ENCODE data around the gene TMEM120A. TPM values are rescaled to one million over a fixed set of nuclear protein-coding genes. Genes with fewer than 3 reads are reported as not detected.
"Not testable (repeated sequence)": the region's sequence is repeated elsewhere in the genome, so short reads cannot be mapped to it uniquely, and the experiment has no call there.

Gene TMEM120A
- total RNA-seq (10 to 100 TPM; 15.2 to 38.5 (median 34.4) TPM), total RNA-seq (3.5 to 19.8 (median 11.1) reads per million in 29 experiments)
- total RNA-seq (2013), result 10.0 TPM

- ChIA-PET CTCF (no interaction called here), POLR2A (interaction anchor here in 1 of 2 donors (0.6 kb wide), 1 partner anchor 357 kb away, joined by 3 read pairs; no protein-coding TSS in a partner anchor)
- H3K4me3 Mint-ChIP-seq, result peak within 1 kb of the TSS; percentile 67 to 78 (median 76)
- Histone ChIP-seq H3K36me3 (ENCODE audit: control insufficient read depth in 2 of 2, extremely low read depth in 1 of 2, insufficient read depth in 1 of 2, low read length in 1 of 2) (no peaks in the 10 kb centered on the region), H3K27me3 (replicated peaks in 1 of 2; ENCODE audit: control insufficient read depth in 2 of 2, extremely low read depth in 1 of 2, insufficient read depth in 2 of 2, low read length in 1 of 2) (no peaks in the 10 kb centered on the region), H3K27ac (ENCODE audit: low read length) (no peak within 1 kb of the TSS), H3K4me1 (ENCODE audit: control insufficient read depth in 1 of 2, extremely low read depth in 1 of 2, insufficient read depth in 2 of 2, low read length in 2 of 2) (peaks cover 2 to 34% of the 10 kb centered on the region in 2 experiments), H3K9me3 (no peaks in the 10 kb centered on the region), H3K4me3 (ENCODE audit: control insufficient read depth in 1 of 2, extremely low read depth in 1 of 2, low read length in 1 of 2) (peak within 1 kb of the TSS; percentile 84 to 97)
- peaks cover 30 to 48% (median 44%) of the 10 kb centered on the region in 3 donors for H3K4me1 Mint-ChIP-seq
- DNase-seq (peak; percentile 83 to 97 (median 91)), ATAC-seq (replicated peaks in 1 of 4) (peak; percentile 98 to 99 (median 98))
- WGBS (ENCODE audit: insufficient coverage), result 2% methylated on average over 49 of the region's 51 CpGs
- peaks cover 8% of the 10 kb centered on the region for H3K36me3 Mint-ChIP-seq
- no peaks in the 10 kb centered on the region for H3K9me3 Mint-ChIP-seq
- no peaks in the 10 kb centered on the region for H3K27me3 Mint-ChIP-seq
- H3K27ac Mint-ChIP-seq, result peak within 1 kb of the TSS in 1 of 2 donors; percentile 19
Observed at GRCh38 chr7:75994388-75995051, at the start of gene TMEM120A. TSS of gene TMEM120A (minus strand) at chr7:75994595. CDS start at chr7:75994570, 25 bp downstream.

- Histone ChIP-seq H3K4me1 (ENCODE audit: control insufficient read depth in 1 of 2, extremely low read depth in 1 of 2, insufficient read depth in 2 of 2, low read length in 2 of 2) (peaks cover 0 to 9% of the 10 kb centered on the region in 2 experiments), H3K27ac (ENCODE audit: low read length) (no peak overlapping the region), H3K9me3 (no peaks in the 10 kb centered on the region), H3K4me3 (ENCODE audit: control insufficient read depth in 1 of 2, extremely low read depth in 1 of 2, low read length in 1 of 2) (no peak overlapping the region), H3K36me3 (ENCODE audit: control insufficient read depth in 2 of 2, extremely low read depth in 1 of 2, insufficient read depth in 1 of 2, low read length in 1 of 2) (peaks cover 0 to 8% of the 10 kb centered on the region in 2 donors), H3K27me3 (replicated peaks in 1 of 2; ENCODE audit: control insufficient read depth in 2 of 2, extremely low read depth in 1 of 2, insufficient read depth in 2 of 2, low read length in 1 of 2) (no peaks in the 10 kb centered on the region)
- no peak for ATAC-seq (replicated peaks in 1 of 4)
- H3K27me3 Mint-ChIP-seq, result no peaks in the 10 kb centered on the region
- peaks cover 7 to 14% (median 14%) of the 10 kb centered on the region in 3 donors for H3K4me1 Mint-ChIP-seq
- WGBS (ENCODE audit: insufficient coverage), result 98% methylated on average over 6 of the region's 6 CpGs
- POLR2A ChIA-PET, result interaction anchor here in 1 of 2 donors (0.6 kb wide), 1 partner anchor 147 kb away, joined by 3 read pairs; no protein-coding TSS in a partner anchor
- H3K36me3 Mint-ChIP-seq, result peaks cover 9% of the 10 kb centered on the region
- H3K9me3 Mint-ChIP-seq, result no peaks in the 10 kb centered on the region
- DNase-seq, result no peak
- H3K4me3 Mint-ChIP-seq, result no peak overlapping the region
- H3K27ac Mint-ChIP-seq, result no peak overlapping the region
- CTCF ChIA-PET, result interaction anchor here in 1 of 2 donors (0.6 to 0.9 kb wide), 2 partner anchors 20 to 1073 kb away, joined by 3 to 6 read pairs; no protein-coding TSS in a partner anchor
Observed at GRCh38 chr7:76040126-76040525, 45.7 kb upstream of the TMEM120A start.

GRCh38 chr7:76037310-76037709, 42.9 kb upstream of the TMEM120A start:
- H3K27me3 ChIP-seq (replicated peaks in 1 of 2; ENCODE audit: control insufficient read depth in 2 of 2, extremely low read depth in 1 of 2, insufficient read depth in 2 of 2, low read length in 1 of 2), result no peaks in the 10 kb centered on the region
- no peak for ATAC-seq (replicated peaks in 1 of 4)
- Mint-ChIP-seq H3K9me3 (no peaks in the 10 kb centered on the region), H3K4me3 (no peak overlapping the region), H3K27me3 (no peaks in the 10 kb centered on the region), H3K4me1 (peaks cover 0 to 8% (median 7%) of the 10 kb centered on the region in 3 donors), H3K36me3 (peaks cover 5% of the 10 kb centered on the region), H3K27ac (no peak overlapping the region)
- CTCF ChIA-PET, result interaction anchor here in 1 of 2 donors (0.6 kb wide), 2 partner anchors 95 to 1749 kb away, joined by 3 to 5 read pairs; no protein-coding TSS in a partner anchor
- POLR2A ChIA-PET, result no interaction called here
- no peak for DNase-seq
- no peaks in the 10 kb centered on the region for H3K9me3 ChIP-seq
- H3K4me3 ChIP-seq (ENCODE audit: control insufficient read depth in 1 of 2, extremely low read depth in 1 of 2, low read length in 1 of 2), result no peak overlapping the region
- peaks cover 0 to 5% of the 10 kb centered on the region in 2 donors for H3K36me3 ChIP-seq (ENCODE audit: control insufficient read depth in 2 of 2, extremely low read depth in 1 of 2, insufficient read depth in 1 of 2, low read length in 1 of 2)
- H3K27ac ChIP-seq (ENCODE audit: low read length), result no peak overlapping the region
- 100% methylated on average over 2 of the region's 5 CpGs for WGBS (ENCODE audit: insufficient coverage)
- H3K4me1 ChIP-seq (ENCODE audit: control insufficient read depth in 1 of 2, extremely low read depth in 1 of 2, insufficient read depth in 2 of 2, low read length in 2 of 2), result no peaks in the 10 kb centered on the region

GRCh38 chr7:76031964-76032363, 37.6 kb upstream of the TMEM120A start:
- Mint-ChIP-seq H3K27me3 (no peaks in the 10 kb centered on the region), H3K36me3 (peaks cover 11% of the 10 kb centered on the region), H3K9me3 (no peaks in the 10 kb centered on the region), H3K27ac (no peak overlapping the region), H3K4me3 (no peak overlapping the region), H3K4me1 (peaks cover 0 to 7% (median 6%) of the 10 kb centered on the region in 3 donors)
- Histone ChIP-seq H3K27me3 (replicated peaks in 1 of 2; ENCODE audit: control insufficient read depth in 2 of 2, extremely low read depth in 1 of 2, insufficient read depth in 2 of 2, low read length in 1 of 2) (no peaks in the 10 kb centered on the region), H3K4me1 (ENCODE audit: control insufficient read depth in 1 of 2, extremely low read depth in 1 of 2, insufficient read depth in 2 of 2, low read length in 2 of 2) (no peaks in the 10 kb centered on the region), H3K36me3 (ENCODE audit: control insufficient read depth in 2 of 2, extremely low read depth in 1 of 2, insufficient read depth in 1 of 2, low read length in 1 of 2) (peaks cover 0 to 3% of the 10 kb centered on the region in 2 donors), H3K4me3 (ENCODE audit: control insufficient read depth in 1 of 2, extremely low read depth in 1 of 2, low read length in 1 of 2) (no peak overlapping the region), H3K9me3 (no peaks in the 10 kb centered on the region), H3K27ac (ENCODE audit: low read length) (no peak overlapping the region)
- WGBS (ENCODE audit: insufficient coverage), result no CpG with 5 or more reads among the region's 1 CpG
- ChIA-PET CTCF (no interaction called here), POLR2A (no interaction called here)
- ATAC-seq (replicated peaks in 1 of 4) (no peak), DNase-seq (no peak)

GRCh38 chr7:76029682-76030081, 35.3 kb upstream of the TMEM120A start:
- H3K4me3 ChIP-seq (ENCODE audit: control insufficient read depth in 1 of 2, extremely low read depth in 1 of 2, low read length in 1 of 2); H3K27me3 ChIP-seq (replicated peaks in 1 of 2; ENCODE audit: control insufficient read depth in 2 of 2, extremely low read depth in 1 of 2, insufficient read depth in 2 of 2, low read length in 1 of 2); DNase-seq; POLR2A ChIA-PET; H3K4me1 Mint-ChIP-seq; H3K4me1 ChIP-seq (ENCODE audit: control insufficient read depth in 1 of 2, extremely low read depth in 1 of 2, insufficient read depth in 2 of 2, low read length in 2 of 2); H3K27ac Mint-ChIP-seq; H3K4me3 Mint-ChIP-seq; H3K27ac ChIP-seq (ENCODE audit: low read length); H3K36me3 ChIP-seq (ENCODE audit: control insufficient read depth in 2 of 2, extremely low read depth in 1 of 2, insufficient read depth in 1 of 2, low read length in 1 of 2); H3K9me3 ChIP-seq; H3K27me3 Mint-ChIP-seq; CTCF ChIA-PET; H3K9me3 Mint-ChIP-seq; ATAC-seq (replicated peaks in 1 of 4): not testable (repeated sequence)
- H3K36me3 Mint-ChIP-seq, result peaks cover 15% of the 10 kb centered on the region
- WGBS (ENCODE audit: insufficient coverage), result 92% methylated on average over 4 of the region's 7 CpGs

GRCh38 chr7:76023002-76023401, 28.6 kb upstream of the TMEM120A start:
- Mint-ChIP-seq H3K27ac (no peak overlapping the region), H3K27me3 (no peaks in the 10 kb centered on the region), H3K36me3 (peaks cover 25% of the 10 kb centered on the region), H3K4me3 (no peak overlapping the region), H3K9me3 (no peaks in the 10 kb centered on the region), H3K4me1 (peaks cover 0 to 15% (median 10%) of the 10 kb centered on the region in 3 donors)
- Histone ChIP-seq H3K36me3 (ENCODE audit: control insufficient read depth in 2 of 2, extremely low read depth in 1 of 2, insufficient read depth in 1 of 2, low read length in 1 of 2) (peaks cover 10 to 18% of the 10 kb centered on the region in 2 donors), H3K9me3 (no peaks in the 10 kb centered on the region), H3K27me3 (replicated peaks in 1 of 2; ENCODE audit: control insufficient read depth in 2 of 2, extremely low read depth in 1 of 2, insufficient read depth in 2 of 2, low read length in 1 of 2) (no peaks in the 10 kb centered on the region), H3K4me3 (ENCODE audit: control insufficient read depth in 1 of 2, extremely low read depth in 1 of 2, low read length in 1 of 2) (no peak overlapping the region), H3K27ac (ENCODE audit: low read length) (no peak overlapping the region), H3K4me1 (ENCODE audit: control insufficient read depth in 1 of 2, extremely low read depth in 1 of 2, insufficient read depth in 2 of 2, low read length in 2 of 2) (peaks cover 4 to 11% of the 10 kb centered on the region in 2 experiments)
- ChIA-PET POLR2A (no interaction called here), CTCF (interaction anchor here in 1 of 2 donors (1.0 kb wide), 1 partner anchor 161 kb away, joined by 3 read pairs; no protein-coding TSS in a partner anchor)
- ATAC-seq (replicated peaks in 1 of 4) (no peak), DNase-seq (no peak)
- WGBS (ENCODE audit: insufficient coverage), result 71% methylated on average over 3 of the region's 4 CpGs
